OCI-LY3 (cell line): Measurements from ENCODE around the gene NAPEPLD.

Experiments used
- H2AFZ ChIP-seq: fragments of 200-600, 300-600 bp; shearing (Covaris generic); 2 replicates; pipeline ENCODE4 v1.6.0; 2014; ENCODE audit warnings: antibody characterized with exemption, low read depth, low read length
- H3K27ac ChIP-seq: fragments of 200-600, 300-600 bp; sonication (generic); 2 replicates; pipeline ENCODE4 v1.5.1; 2014; ENCODE audit warnings: mild to moderate bottlenecking, low read length, moderate library complexity, mixed read lengths
- H3K27me3 ChIP-seq: fragments of 200-600, 300-600 bp; sonication (generic); 2 replicates; pipeline ENCODE4 v1.6.1; 2014; ENCODE audit warnings: low read depth, low read length, mixed read lengths
- H3K36me3 ChIP-seq: fragments of 200-600, 300-600 bp; sonication (generic); replicated peaks from 2 replicates; pipeline ENCODE3; 2014; ENCODE audit warnings: low read depth, low read length, mixed read lengths
- H3K4me1 ChIP-seq: fragments of 300-600, 200-600 bp; sonication (generic); 2 replicates; pipeline ENCODE4 v1.6.1; 2014; ENCODE audit warnings: low read length, mixed read lengths
- H3K4me2 ChIP-seq: fragments of 200-600, 300-600 bp; sonication (generic); 2 replicates; pipeline ENCODE4 v1.6.1; 2014; ENCODE audit warnings: low read length, mixed read lengths
- H3K4me3 ChIP-seq: fragments of 300-600, 200-600 bp; sonication (generic); 2 replicates; pipeline ENCODE4 v1.5.1; 2014; ENCODE audit warnings: antibody characterized with exemption, mild to moderate bottlenecking, low read length, moderate library complexity
- H3K79me2 ChIP-seq: fragments of 300-600, 200-600 bp; shearing (Covaris generic); 2 replicates; pipeline ENCODE4 v1.6.1; 2014; ENCODE audit warnings: mild to moderate bottlenecking, low read length, mixed read lengths
- H3K9ac ChIP-seq: fragments of 300-600, 200-600 bp; shearing (Covaris generic); 2 replicates; pipeline ENCODE4 v1.6.0; 2014; ENCODE audit warnings: mild to moderate bottlenecking, low read length, moderate library complexity
- H3K9me3 ChIP-seq: fragments of 200-600, 300-600 bp; shearing (Covaris generic); 2 replicates; pipeline ENCODE4 v1.6.1; 2014; ENCODE audit warnings: low read length, mixed read lengths; ENCODE audit not compliant: insufficient read depth
- H4K20me1 ChIP-seq: fragments of 200-600, 300-600 bp; sonication (generic); 2 replicates; pipeline ENCODE4 v1.6.1; 2016; ENCODE audit warnings: low read length, mixed read lengths; ENCODE audit not compliant: insufficient read depth
- EZH2phosphoT487 ChIP-seq: fragments of 200-600 bp; shearing (Covaris generic); IDR thresholded peaks from 2 replicates; pipeline ENCODE4 v1.6.1; 2018; ENCODE audit warnings: antibody characterized with exemption, mixed run types, low read depth
- TF ChIP-seq, protein P1 (sequence below): fragments of 200-600, 300-600 bp; sonication (generic); IDR thresholded peaks from 2 replicates; pipeline ENCODE4 v1.5.1; 2014; ENCODE audit warnings: antibody characterized with exemption, low read length, low read depth

Gene NAPEPLD

DNA sequence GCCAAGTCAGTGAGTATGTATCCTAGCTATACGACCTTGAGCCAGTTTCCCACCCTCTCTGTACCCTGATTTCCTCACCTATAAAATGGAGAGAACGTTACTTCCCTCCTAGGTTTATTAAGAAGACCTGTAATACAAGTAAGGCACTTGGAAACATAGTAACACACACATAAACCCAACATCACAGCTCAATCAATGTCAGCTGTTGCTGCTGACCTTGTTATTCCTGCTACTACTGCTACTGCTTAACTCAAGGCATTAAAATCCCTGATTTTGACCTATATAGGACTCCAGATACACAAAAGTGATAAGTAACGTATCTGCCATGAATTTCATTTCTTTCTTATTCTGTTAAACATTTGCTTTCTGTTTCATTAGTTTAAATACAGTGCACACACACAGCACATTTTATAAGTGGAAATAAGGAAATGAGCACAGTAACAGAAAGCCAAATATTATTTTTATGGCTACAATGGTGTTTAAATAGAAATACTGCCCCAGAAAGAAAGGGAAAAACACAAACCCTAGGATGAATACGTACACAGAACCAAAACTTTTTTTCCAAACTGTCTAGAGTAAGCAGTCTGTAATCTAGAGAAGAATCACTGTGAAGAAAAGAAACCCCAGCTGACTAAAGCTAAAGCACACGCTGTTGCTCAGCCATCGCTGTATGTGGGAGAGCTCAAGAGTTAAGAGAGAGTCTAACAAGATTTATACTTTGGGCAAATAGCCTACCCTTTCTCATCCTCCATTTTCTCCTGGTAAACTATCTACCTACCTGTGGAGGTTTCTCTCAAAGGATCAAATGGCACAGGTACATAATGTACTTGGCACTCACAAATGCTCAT, 19.0 kb downstream of the NAPEPLD start:
- Histone ChIP-seq H3K36me3 (peaks cover 24% of the 10 kb centered on the region), H3K4me3 (no peak overlapping the region), H3K79me2 (peaks cover 30% of the 10 kb centered on the region), H3K9ac (no peak overlapping the region), H3K4me1 (peaks cover 8% of the 10 kb centered on the region), H3K4me2 (peak overlapping the region; percentile 11), H3K9me3 (no peaks in the 10 kb centered on the region), H4K20me1 (peaks cover 7% of the 10 kb centered on the region; the same call in 1 of the 2 replicates), H3K27me3 (no peaks in the 10 kb centered on the region), H2AFZ (no peak overlapping the region), H3K27ac (no peak overlapping the region)
- TF ChIP-seq, protein P1, sequence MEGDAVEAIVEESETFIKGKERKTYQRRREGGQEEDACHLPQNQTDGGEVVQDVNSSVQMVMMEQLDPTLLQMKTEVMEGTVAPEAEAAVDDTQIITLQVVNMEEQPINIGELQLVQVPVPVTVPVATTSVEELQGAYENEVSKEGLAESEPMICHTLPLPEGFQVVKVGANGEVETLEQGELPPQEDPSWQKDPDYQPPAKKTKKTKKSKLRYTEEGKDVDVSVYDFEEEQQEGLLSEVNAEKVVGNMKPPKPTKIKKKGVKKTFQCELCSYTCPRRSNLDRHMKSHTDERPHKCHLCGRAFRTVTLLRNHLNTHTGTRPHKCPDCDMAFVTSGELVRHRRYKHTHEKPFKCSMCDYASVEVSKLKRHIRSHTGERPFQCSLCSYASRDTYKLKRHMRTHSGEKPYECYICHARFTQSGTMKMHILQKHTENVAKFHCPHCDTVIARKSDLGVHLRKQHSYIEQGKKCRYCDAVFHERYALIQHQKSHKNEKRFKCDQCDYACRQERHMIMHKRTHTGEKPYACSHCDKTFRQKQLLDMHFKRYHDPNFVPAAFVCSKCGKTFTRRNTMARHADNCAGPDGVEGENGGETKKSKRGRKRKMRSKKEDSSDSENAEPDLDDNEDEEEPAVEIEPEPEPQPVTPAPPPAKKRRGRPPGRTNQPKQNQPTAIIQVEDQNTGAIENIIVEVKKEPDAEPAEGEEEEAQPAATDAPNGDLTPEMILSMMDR, result no peak
- TF ChIP-seq EZH2phosphoT487, result no peak

DNA sequence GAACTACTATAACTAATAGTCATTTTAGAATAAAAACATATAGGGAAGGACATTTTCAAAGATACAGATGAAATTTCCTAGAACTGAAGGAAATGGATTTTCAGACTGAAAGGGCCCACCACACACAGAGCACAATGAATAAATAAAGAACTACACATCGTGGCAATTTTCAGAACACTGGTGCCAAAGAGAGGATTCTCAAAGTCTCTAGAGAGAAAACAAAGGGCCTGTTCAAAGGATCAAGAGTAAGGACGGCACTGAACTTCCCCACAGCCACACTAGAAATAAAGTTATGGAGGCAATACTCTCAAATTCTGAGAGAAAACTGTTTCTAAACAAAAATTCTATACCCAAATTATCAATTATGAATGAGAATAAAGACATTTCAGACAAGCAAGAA, 21.9 kb downstream of the NAPEPLD start:
- Histone ChIP-seq H3K4me3 (no peak overlapping the region), H3K4me1 (peaks cover 8% of the 10 kb centered on the region), H4K20me1 (no peaks in the 10 kb centered on the region), H3K27me3 (no peaks in the 10 kb centered on the region), H3K9ac (no peak overlapping the region), H3K9me3 (no peaks in the 10 kb centered on the region), H3K4me2 (no peak overlapping the region), H3K27ac (no peak overlapping the region), H3K36me3 (peaks cover 36% of the 10 kb centered on the region), H3K79me2 (peaks cover 16% of the 10 kb centered on the region), H2AFZ (no peak overlapping the region)
- TF ChIP-seq EZH2phosphoT487, result no peak
- TF ChIP-seq, protein P1, result no peak

DNA sequence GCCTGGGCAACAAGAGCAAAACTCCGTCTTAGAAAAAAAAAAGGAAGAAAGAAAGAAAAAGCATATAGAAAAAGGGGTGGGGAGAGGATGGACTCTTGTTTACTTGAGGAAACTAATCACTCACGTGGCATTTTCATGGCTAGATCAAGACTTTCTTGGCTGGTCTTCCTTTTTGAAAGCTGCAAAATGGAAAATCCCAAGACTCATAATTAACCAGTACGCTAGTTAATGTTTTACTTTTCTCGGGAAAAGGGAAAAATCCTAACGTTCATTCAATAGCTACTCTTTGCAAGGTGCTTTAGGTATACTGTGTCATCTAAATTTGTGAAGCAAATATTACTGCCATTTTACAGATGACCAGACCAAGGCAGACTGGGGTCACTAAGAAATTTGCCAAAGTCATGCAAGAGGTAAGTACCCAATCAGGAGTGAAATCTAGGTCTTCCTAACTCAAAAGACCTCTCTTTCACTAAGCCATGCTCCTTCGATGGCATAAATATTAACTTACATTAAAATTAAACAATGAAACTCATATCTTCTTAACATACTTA, 24.4 kb downstream of the NAPEPLD start:
- Histone ChIP-seq H3K36me3 (peaks cover 54% of the 10 kb centered on the region), H3K4me1 (no peaks in the 10 kb centered on the region), H3K9ac (no peak overlapping the region), H4K20me1 (no peaks in the 10 kb centered on the region), H3K27me3 (no peaks in the 10 kb centered on the region), H3K4me2 (no peak overlapping the region), H3K9me3 (no peaks in the 10 kb centered on the region), H2AFZ (no peak overlapping the region), H3K27ac (no peak overlapping the region), H3K79me2 (0 out of 2 replicates have a peak, but pooled peaks cover 4% of the 10 kb centered on the region), H3K4me3 (no peak overlapping the region)
- TF ChIP-seq EZH2phosphoT487, result no peak
- TF ChIP-seq, protein P1, result no peak

DNA sequence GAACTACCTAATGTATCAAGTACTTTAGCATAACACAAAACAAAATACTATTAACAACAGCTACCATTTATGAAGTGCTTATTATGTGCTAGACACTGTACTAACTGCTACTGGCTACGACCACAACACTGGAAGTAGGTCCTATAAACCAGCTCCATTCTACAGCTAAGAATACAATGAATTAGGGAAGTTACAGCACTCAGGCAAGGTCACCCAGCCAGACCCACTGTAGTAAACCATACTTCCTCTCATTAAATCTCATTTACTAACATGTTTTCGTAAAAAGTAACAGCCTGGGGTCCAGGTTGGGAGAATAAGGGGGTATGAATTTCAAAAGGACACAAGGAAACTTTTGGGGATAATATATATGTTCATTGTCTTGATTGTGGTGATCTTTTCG, 25.4 kb downstream of the NAPEPLD start:
- Histone ChIP-seq H2AFZ (no peak overlapping the region), H4K20me1 (no peaks in the 10 kb centered on the region), H3K27me3 (no peaks in the 10 kb centered on the region), H3K4me1 (no peaks in the 10 kb centered on the region), H3K9ac (no peak overlapping the region), H3K27ac (no peak overlapping the region), H3K4me2 (no peak overlapping the region), H3K79me2 (0 out of 2 replicates have a peak, but pooled peaks cover 4% of the 10 kb centered on the region), H3K9me3 (no peaks in the 10 kb centered on the region), H3K36me3 (peaks cover 58% of the 10 kb centered on the region), H3K4me3 (no peak overlapping the region)
- TF ChIP-seq, protein P1, result no peak
- no peak for TF ChIP-seq EZH2phosphoT487
